HCT116 (cell line): ENCODE data around the gene AIFM1. TPM values are rescaled to one million over a fixed set of nuclear protein-coding genes. Genes with fewer than 3 reads are reported as not detected.

Experiments
- ATAC-seq: fragments of 200-7000 bp; cut with Tn5 transposase; 2 replicates; pipeline ENCODE4 v1.9.1; 2020; ENCODE audit warnings: mild to moderate bottlenecking, moderate library complexity
- BruUV-seq: library from RNA; stranded (reverse); fragments of 400-500 nt; replicated peaks from 2 replicates; lab custom pipeline; 2021; lab: Mats Ljungman, UMichigan
- CTCF ChIA-PET: fragments of 300-600 bp; sonication (Branson Sonifier 250); formaldehyde crosslinking; loops from one replicate; lab custom pipeline; 2021; ENCODE audit warnings: antibody characterized with exemption; lab: Charles Lee
- POLR2A ChIA-PET: fragments of 300-600, 350-600 bp; sonication (Branson Sonifier 250); formaldehyde crosslinking; loops from one replicate; lab custom pipeline; 2021; ENCODE audit warnings: antibody characterized with exemption; lab: Charles Lee
- RAD21 ChIA-PET, 2 experiments: fragments of 300-600 bp; sonication (Branson Sonifier 250); formaldehyde crosslinking; loops; one replicate each; lab custom pipeline; 2023; ENCODE audit warnings: low total read pairs in 2 of 2; ENCODE audit not compliant: uncharacterized antibody in 2 of 2, unreplicated experiment in 2 of 2, low non-redundant PET in 1 of 2; lab: Charles Lee
- DNase-seq: peaks from one replicate; pipeline ENCODE4 v3.0.0-alpha.2; 2010; ENCODE audit warnings: low read depth, low spot score
- H2AFZ ChIP-seq: fragments of 200-600 bp; shearing (Covaris generic), sonication (generic); 2 replicates; pipeline ENCODE4 v1.6.1; 2017; ENCODE audit warnings: low read depth, mixed run types, mixed read lengths, antibody characterized with exemption, low read length; ENCODE audit not compliant: poor library complexity, severe bottlenecking
- H3K27ac ChIP-seq: 2 replicates; pipeline ENCODE4 v1.5.1; 2012; ENCODE audit warnings: low read depth, low read length
- H3K27me3 ChIP-seq: fragments of 200-600 bp; sonication (generic); 2 replicates; pipeline ENCODE4 v1.6.1; 2016; ENCODE audit warnings: mixed run types, low read length, mixed read lengths; ENCODE audit not compliant: insufficient read depth
- H3K36me3 ChIP-seq, 2 experiments: fragments of 200-500 bp in 1 of 2; fragments of 200-600 bp in 1 of 2; sonication (Bioruptor generic) in 1 of 2; sonication (generic) in 1 of 2; 2 replicates each; pipeline versions ENCODE4 v1.5.1 to v1.6.1; 2014 to 2016; ENCODE audit warnings: low read length in 2 of 2, inconsistent platforms in 1 of 2, mixed read lengths in 1 of 2, mixed run types in 1 of 2; ENCODE audit not compliant: insufficient read depth in 2 of 2, control insufficient read depth in 1 of 2
- H3K4me1 ChIP-seq, 2 experiments: fragments of 200-600 bp in 1 of 2; sonication (generic) in 1 of 2; 2 replicates each; pipeline versions ENCODE4 v1.5.1 to v1.6.1; 2012 to 2017; ENCODE audit warnings: low read length in 2 of 2, inconsistent platforms in 1 of 2, mild to moderate bottlenecking in 1 of 2, mixed read lengths in 1 of 2, mixed run types in 1 of 2, moderate library complexity in 1 of 2; ENCODE audit not compliant: insufficient read depth in 2 of 2, control insufficient read depth in 1 of 2
- H3K4me2 ChIP-seq: fragments of 200-600 bp; sonication (generic); 2 replicates; pipeline ENCODE4 v1.6.1; 2017; ENCODE audit warnings: mixed run types, low read length, mixed read lengths
- H3K4me3 ChIP-seq, 2 experiments: fragments of 200-600 bp in 1 of 2; sonication (generic) in 1 of 2; replicated peaks in 1 of 2; 2 replicates each; pipeline ENCODE4 v1.5.1; 2011 to 2016; ENCODE audit warnings: low read length in 2 of 2, control low read depth in 1 of 2, low read depth in 1 of 2, mild to moderate bottlenecking in 1 of 2, mixed read lengths in 1 of 2, mixed run types in 1 of 2
- H3K79me2 ChIP-seq: fragments of 200-600 bp; sonication (generic); 2 replicates; pipeline ENCODE4 v1.6.1; 2017; ENCODE audit warnings: mild to moderate bottlenecking, mixed run types, low read length, moderate library complexity, mixed read lengths; ENCODE audit not compliant: insufficient read depth
- H3K9ac ChIP-seq: fragments of 200-600 bp; sonication (generic); 2 replicates; pipeline ENCODE4 v1.6.1; 2016; ENCODE audit warnings: low read length, mixed read lengths
- H3K9me2 ChIP-seq: fragments of 200-600 bp; sonication (generic), shearing (Covaris generic); 2 replicates; pipeline ENCODE4 v1.6.1; 2017; ENCODE audit warnings: mixed run types, mild to moderate bottlenecking, moderate library complexity; ENCODE audit not compliant: insufficient read depth
- H3K9me3 ChIP-seq, 2 experiments: fragments of 200-500 bp in 1 of 2; fragments of 200-600 bp in 1 of 2; sonication (Bioruptor generic) in 1 of 2; sonication (generic) in 1 of 2; 2 replicates each; pipeline ENCODE4 v1.6.1; 2014 to 2017; ENCODE audit warnings: low read length in 2 of 2, mixed read lengths in 2 of 2, inconsistent platforms in 1 of 2, low read depth in 1 of 2, mild to moderate bottlenecking in 1 of 2, mixed run types in 1 of 2, moderate library complexity in 1 of 2; ENCODE audit not compliant: control insufficient read depth in 1 of 2, insufficient read depth in 1 of 2
- H4K20me1 ChIP-seq: fragments of 200-600 bp; sonication (generic), shearing (Covaris generic); 2 replicates; pipeline ENCODE4 v1.6.1; 2017; ENCODE audit warnings: mixed run types, mild to moderate bottlenecking, moderate library complexity; ENCODE audit not compliant: insufficient read depth
- CBX3 ChIP-seq: IDR thresholded peaks from 2 replicates; pipeline ENCODE4 v1.6.1; 2012; ENCODE audit warnings: low read depth
- CEBPB ChIP-seq: IDR thresholded peaks from 2 replicates; pipeline ENCODE4 v1.6.1; 2012; ENCODE audit warnings: low read depth
- EGR1 ChIP-seq: IDR thresholded peaks from 2 replicates; pipeline ENCODE4 v1.6.1; 2012; ENCODE audit warnings: low read depth
- ELF1 ChIP-seq: IDR thresholded peaks from 2 replicates; pipeline ENCODE4 v1.6.1; 2012; ENCODE audit warnings: low read depth, borderline replicate concordance
- EZH2 ChIP-seq: fragments of 200-600 bp; sonication (generic); IDR thresholded peaks from 2 replicates; pipeline ENCODE4 v1.6.1; 2017; ENCODE audit warnings: antibody characterized with exemption, mixed run types
- EZH2phosphoT487 ChIP-seq: fragments of 200-600 bp; IDR thresholded peaks from 2 replicates; pipeline ENCODE4 v1.6.1; 2018; ENCODE audit warnings: antibody characterized with exemption, borderline replicate concordance
- FOSL1 ChIP-seq: IDR thresholded peaks from 2 replicates; pipeline ENCODE4 v1.6.1; 2012; ENCODE audit warnings: low read depth
- JUND ChIP-seq: IDR thresholded peaks from 2 replicates; pipeline ENCODE4 v1.6.1; 2012
- POLR2A ChIP-seq: IDR thresholded peaks from 2 replicates; pipeline ENCODE4 v1.7.0; 2011; ENCODE audit warnings: borderline replicate concordance; ENCODE audit not compliant: insufficient read depth, insufficient read length; ENCODE audit errors: extremely low read depth
- POLR2AphosphoS5 ChIP-seq: IDR thresholded peaks from 2 replicates; pipeline ENCODE4 v1.6.1; 2011; ENCODE audit warnings: mild to moderate bottlenecking, low read depth, low read length, moderate library complexity
- REST ChIP-seq: IDR thresholded peaks from 2 replicates; pipeline ENCODE4 v1.6.1; 2012; ENCODE audit warnings: low read depth
- SIN3A ChIP-seq: IDR thresholded peaks from 2 replicates; pipeline ENCODE4 v1.6.1; 2012; ENCODE audit warnings: low read depth
- SP1 ChIP-seq: IDR thresholded peaks from 2 replicates; pipeline ENCODE4 v1.6.1; 2012; ENCODE audit warnings: low read depth
- YY1 ChIP-seq: IDR thresholded peaks from 2 replicates; pipeline ENCODE4 v1.6.1; 2011; ENCODE audit warnings: low read length, low read depth, moderate library complexity, mild to moderate bottlenecking; ENCODE audit not compliant: insufficient replicate concordance; ENCODE audit errors: extremely low read depth
- ZFX ChIP-seq: fragments of 450-650 bp; IDR thresholded peaks from 2 replicates; pipeline ENCODE4 v1.6.1; 2017
- intact Hi-C: fragments of 100-400 bp; cut with micrococcal nuclease; formaldehyde crosslinking; loops from 2 replicates; pipeline ENCODE4 v1.10.0; 2022
- total RNA-seq: library from RNA; stranded (reverse); gene quantifications from one replicate; pipeline ENCODE4 v1.2.1, GENCODE V29; 2021; ENCODE audit not compliant: unreplicated experiment
- TF ChIP-seq, protein P1 (sequence below): IDR thresholded peaks from 2 replicates; pipeline ENCODE4 v1.6.1; 2011; ENCODE audit warnings: mild to moderate bottlenecking, low read length, moderate library complexity; ENCODE audit not compliant: insufficient replicate concordance; ENCODE audit errors: extremely low read depth
- TF ChIP-seq, protein P2 (sequence below), 3 experiments: fragments of 200-600 bp in 1 of 3; sonication (generic) in 1 of 3; IDR thresholded peaks in 2 of 3; conservative IDR thresholded peaks in 1 of 3; 2 replicates each; pipeline ENCODE4 v1.5.1; 2012 to 2017; ENCODE audit warnings: low read depth in 2 of 3, low read length in 2 of 3, antibody characterized with exemption in 1 of 3, borderline replicate concordance in 1 of 3, control low read depth in 1 of 3, mild to moderate bottlenecking in 1 of 3, mixed read lengths in 1 of 3, mixed run types in 1 of 3, moderate library complexity in 1 of 3; ENCODE audit not compliant: insufficient read depth in 1 of 3
- TF ChIP-seq, protein P3 (sequence below): IDR thresholded peaks from 2 replicates; pipeline ENCODE4 v1.6.1; 2012

Gene AIFM1
- total RNA-seq, 1 experiment from 2014 or later = 50.0 TPM

GRCh38 chrX:130184857-130185256, 19.2 kb upstream of the AIFM1 start:
- TF ChIP-seq SP1 (no peak), REST (no peak), CBX3 (no peak), SIN3A (no peak), FOSL1 (no peak), JUND (no peak), YY1 (no peak), EZH2 (no peak), POLR2A (no peak), EGR1 (no peak), ZFX (no peak), ELF1 (no peak), EZH2phosphoT487 (no peak), POLR2AphosphoS5 (no peak), CEBPB (no peak)
- TF ChIP-seq, protein P1, sequence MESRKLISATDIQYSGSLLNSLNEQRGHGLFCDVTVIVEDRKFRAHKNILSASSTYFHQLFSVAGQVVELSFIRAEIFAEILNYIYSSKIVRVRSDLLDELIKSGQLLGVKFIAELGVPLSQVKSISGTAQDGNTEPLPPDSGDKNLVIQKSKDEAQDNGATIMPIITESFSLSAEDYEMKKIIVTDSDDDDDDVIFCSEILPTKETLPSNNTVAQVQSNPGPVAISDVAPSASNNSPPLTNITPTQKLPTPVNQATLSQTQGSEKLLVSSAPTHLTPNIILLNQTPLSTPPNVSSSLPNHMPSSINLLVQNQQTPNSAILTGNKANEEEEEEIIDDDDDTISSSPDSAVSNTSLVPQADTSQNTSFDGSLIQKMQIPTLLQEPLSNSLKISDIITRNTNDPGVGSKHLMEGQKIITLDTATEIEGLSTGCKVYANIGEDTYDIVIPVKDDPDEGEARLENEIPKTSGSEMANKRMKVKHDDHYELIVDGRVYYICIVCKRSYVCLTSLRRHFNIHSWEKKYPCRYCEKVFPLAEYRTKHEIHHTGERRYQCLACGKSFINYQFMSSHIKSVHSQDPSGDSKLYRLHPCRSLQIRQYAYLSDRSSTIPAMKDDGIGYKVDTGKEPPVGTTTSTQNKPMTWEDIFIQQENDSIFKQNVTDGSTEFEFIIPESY = no peak
- TF ChIP-seq, protein P2, sequence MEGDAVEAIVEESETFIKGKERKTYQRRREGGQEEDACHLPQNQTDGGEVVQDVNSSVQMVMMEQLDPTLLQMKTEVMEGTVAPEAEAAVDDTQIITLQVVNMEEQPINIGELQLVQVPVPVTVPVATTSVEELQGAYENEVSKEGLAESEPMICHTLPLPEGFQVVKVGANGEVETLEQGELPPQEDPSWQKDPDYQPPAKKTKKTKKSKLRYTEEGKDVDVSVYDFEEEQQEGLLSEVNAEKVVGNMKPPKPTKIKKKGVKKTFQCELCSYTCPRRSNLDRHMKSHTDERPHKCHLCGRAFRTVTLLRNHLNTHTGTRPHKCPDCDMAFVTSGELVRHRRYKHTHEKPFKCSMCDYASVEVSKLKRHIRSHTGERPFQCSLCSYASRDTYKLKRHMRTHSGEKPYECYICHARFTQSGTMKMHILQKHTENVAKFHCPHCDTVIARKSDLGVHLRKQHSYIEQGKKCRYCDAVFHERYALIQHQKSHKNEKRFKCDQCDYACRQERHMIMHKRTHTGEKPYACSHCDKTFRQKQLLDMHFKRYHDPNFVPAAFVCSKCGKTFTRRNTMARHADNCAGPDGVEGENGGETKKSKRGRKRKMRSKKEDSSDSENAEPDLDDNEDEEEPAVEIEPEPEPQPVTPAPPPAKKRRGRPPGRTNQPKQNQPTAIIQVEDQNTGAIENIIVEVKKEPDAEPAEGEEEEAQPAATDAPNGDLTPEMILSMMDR (IDR thresholded peaks at IDR 0.05 in 2 of 3, conservative IDR thresholded peaks at IDR 0.05 in 1 of 3; ENCODE audit: borderline replicate concordance in 1 of 3, insufficient read depth in 1 of 3, low read depth in 2 of 3, low read length in 2 of 3) = no peak
- TF ChIP-seq, protein P3, sequence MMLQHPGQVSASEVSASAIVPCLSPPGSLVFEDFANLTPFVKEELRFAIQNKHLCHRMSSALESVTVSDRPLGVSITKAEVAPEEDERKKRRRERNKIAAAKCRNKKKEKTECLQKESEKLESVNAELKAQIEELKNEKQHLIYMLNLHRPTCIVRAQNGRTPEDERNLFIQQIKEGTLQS = no peak
- no peaks in the 10 kb centered on the region for H3K9me2 ChIP-seq
- no peak overlapping the region for H2AFZ ChIP-seq
- H4K20me1 ChIP-seq = no peaks in the 10 kb centered on the region
- intact Hi-C loops = no loop called here
- DNase-seq (no peak), ATAC-seq (no peak)
- ChIA-PET RAD21 (no interaction called here), POLR2A (no interaction called here), CTCF (no interaction called here)
- no peak overlapping the region for H3K4me3 ChIP-seq
- no TSS peak for BruUV-seq
- no peak overlapping the region for H3K9ac ChIP-seq
- no peak overlapping the region for H3K4me2 ChIP-seq
- H3K4me1 ChIP-seq = no peaks in the 10 kb centered on the region
- H3K36me3 ChIP-seq = no peaks in the 10 kb centered on the region
- no peaks in the 10 kb centered on the region for H3K9me3 ChIP-seq
- H3K27me3 ChIP-seq = no peaks in the 10 kb centered on the region
- H3K79me2 ChIP-seq = no peaks in the 10 kb centered on the region
- no peak overlapping the region for H3K27ac ChIP-seq
